Fibroblast of pulmonary artery (primary cell): Measurements from ENCODE around the gene TSHZ2.

ENCODE experiments used
- DNase-seq: peaks from one replicate; pipeline ENCODE4 v3.0.0-alpha.2; 2010; ENCODE audit warnings: low read depth
- H3K4me3 ChIP-seq: replicated peaks from 2 replicates; pipeline ENCODE4 v1.5.1; 2011; ENCODE audit warnings: low read depth, mild to moderate bottlenecking, control low read depth, low read length, moderate library complexity
- TF ChIP-seq, protein P1 (sequence below): IDR thresholded peaks from 2 replicates; pipeline ENCODE4 v1.5.1; 2011; ENCODE audit warnings: mild to moderate bottlenecking, control low read depth, low read length, inconsistent platforms; ENCODE audit errors: missing control alignments

Gene TSHZ2

DNA sequence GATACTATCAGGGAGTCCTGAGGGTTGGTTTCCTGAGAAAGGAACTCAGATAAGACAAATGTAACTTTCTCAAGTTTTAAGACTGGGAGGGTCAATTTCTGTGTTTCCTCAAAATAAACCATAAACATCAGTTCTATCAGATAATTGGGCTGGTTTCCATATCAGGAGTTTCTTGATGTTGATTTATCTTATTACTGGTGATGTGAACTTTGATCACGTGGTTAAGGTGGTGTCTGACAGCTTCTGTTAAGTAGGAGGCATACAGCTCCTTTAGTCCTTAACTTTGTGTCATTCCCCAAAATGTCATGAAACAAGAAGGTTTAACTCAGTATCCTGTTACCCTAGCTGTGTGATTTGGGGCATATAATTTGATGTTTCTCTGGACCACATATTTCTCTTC lies 476.3 kb downstream of the TSHZ2 start:
- H3K4me3 ChIP-seq: no peak overlapping the region
- DNase-seq: no peak
- TF ChIP-seq, protein P1, sequence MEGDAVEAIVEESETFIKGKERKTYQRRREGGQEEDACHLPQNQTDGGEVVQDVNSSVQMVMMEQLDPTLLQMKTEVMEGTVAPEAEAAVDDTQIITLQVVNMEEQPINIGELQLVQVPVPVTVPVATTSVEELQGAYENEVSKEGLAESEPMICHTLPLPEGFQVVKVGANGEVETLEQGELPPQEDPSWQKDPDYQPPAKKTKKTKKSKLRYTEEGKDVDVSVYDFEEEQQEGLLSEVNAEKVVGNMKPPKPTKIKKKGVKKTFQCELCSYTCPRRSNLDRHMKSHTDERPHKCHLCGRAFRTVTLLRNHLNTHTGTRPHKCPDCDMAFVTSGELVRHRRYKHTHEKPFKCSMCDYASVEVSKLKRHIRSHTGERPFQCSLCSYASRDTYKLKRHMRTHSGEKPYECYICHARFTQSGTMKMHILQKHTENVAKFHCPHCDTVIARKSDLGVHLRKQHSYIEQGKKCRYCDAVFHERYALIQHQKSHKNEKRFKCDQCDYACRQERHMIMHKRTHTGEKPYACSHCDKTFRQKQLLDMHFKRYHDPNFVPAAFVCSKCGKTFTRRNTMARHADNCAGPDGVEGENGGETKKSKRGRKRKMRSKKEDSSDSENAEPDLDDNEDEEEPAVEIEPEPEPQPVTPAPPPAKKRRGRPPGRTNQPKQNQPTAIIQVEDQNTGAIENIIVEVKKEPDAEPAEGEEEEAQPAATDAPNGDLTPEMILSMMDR: no peak

DNA sequence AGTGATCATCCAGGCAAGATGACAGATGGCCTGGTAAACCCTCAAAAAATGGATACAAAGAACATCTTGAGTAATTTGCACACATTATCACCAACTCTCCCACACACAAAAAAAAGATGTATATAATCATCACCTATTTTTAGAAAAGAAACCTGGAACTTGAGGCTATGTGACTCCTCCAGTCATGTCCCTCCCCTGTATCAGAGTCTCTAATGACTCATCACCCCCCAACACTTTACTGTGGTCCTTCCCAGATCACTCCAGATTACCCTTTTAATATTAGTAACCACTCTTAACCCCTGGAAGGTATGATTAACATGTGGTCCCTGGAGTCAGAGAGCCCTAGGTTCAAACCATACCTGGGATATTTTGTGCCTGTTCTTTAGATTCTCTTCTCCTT lies 476.7 kb downstream of the TSHZ2 start:
- no peak overlapping the region for H3K4me3 ChIP-seq
- TF ChIP-seq, protein P1: no peak
- no peak for DNase-seq

DNA sequence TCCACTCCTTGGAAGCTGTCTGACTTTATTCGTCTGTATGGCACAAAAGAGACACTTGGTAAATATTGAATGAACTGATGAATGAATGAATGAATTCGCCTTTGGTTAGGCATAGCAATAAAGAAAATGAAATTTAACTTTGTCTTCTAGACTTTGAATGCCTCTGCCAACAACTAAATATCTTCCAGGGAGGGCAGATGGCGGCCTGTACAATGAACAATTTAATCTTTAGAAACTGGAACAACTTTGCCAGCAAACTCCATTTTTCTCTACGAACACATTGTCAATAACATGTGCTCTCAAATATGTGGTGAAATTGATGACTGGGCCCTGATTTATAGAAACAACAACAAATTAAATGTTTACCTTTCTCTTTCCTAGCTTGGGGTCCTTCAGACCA lies 480.9 kb downstream of the TSHZ2 start:
- H3K4me3 ChIP-seq: no peak overlapping the region
- DNase-seq: no peak
- TF ChIP-seq, protein P1: no peak

DNA sequence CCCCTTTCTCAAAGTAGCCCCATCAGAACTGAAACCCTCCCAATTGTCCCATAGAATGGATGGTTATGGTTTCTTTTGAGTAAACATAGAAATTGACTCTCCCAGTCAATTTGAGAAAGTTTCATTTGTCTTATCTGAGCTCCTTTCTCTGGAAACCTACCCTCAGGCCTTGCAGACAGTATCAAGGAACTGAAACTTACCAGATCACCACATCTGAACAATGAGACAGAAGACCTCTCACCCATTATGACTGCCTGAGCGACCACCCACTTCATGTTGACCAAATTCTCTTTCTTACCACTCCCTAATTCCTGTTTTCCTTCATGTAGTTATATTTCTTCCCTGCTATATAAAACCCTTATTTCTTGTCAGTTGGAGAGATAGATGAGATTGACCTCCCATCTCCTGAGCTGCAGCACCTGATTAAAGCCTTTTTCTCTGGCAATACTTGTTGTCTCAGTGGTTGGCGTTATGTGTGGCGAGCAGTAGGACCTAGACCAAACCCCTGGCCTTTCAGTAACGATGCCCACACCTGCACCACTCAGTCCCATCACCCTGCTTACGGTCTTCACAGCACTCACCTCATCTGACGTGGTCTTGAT lies 482.6 kb downstream of the TSHZ2 start:
- no peak overlapping the region for H3K4me3 ChIP-seq
- no peak for DNase-seq
- TF ChIP-seq, protein P1: no peak

DNA sequence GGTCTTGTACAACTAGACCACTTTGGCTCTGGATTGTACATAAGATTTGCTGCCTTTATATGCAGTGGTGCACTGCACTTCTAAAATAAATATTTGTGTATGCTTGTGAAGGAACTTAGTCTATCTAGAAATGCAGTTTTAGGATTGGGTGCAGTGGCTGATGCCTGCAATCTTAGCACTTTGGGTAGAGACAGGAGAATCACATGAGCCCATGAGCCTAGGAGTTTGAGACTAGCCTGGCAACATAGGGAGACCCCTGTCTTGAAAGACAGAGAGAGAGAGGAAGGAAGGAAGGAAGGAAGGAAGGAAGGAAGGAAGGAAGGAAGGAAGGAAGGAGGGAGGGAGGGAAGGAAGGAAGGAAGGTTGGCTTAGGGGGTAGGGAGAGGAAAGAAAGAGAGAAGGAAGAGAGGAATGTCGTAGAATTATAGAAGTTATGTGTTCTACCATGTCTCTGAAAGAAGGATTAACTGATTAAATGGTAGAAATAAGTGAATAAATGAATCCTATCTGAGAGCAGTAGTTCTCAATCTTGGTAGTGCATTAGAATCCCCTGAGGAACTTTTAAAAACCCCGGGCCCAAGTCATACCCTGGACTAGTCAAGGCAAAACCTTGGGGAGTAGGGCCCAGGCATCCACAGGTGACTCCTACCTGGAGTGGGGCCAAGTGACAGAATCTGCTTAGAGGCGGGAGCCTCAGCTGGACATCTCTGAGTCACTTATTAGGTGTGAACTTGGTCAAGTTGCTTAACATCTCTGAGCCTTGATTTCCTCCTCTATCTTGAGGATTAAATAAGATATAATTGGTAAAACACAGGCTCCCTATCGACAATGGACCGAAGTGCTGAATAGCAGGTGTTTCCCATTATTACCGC lies 491.2 kb downstream of the TSHZ2 start:
- no peak for DNase-seq
- H3K4me3 ChIP-seq: no peak overlapping the region
- TF ChIP-seq, protein P1: no peak

DNA sequence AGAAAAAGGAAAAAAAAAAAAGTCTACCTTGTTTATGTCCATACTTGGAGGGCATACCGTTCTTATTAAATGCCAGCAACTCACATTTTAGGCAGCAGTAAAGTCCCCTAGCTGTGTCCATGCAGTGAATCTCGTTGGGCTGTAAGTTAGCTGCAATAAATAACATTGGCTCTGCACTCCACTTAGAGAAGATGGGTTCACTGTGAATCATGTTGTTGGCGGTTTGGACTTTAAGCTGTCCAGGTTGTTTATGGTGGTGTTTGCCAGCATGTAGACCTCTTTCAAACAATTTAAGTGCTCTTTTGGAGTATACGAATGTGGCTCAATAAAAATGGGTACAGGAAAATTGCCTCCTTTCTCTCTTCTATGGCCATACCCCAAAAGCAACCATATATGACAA lies 494.1 kb downstream of the TSHZ2 start:
- H3K4me3 ChIP-seq: no peak overlapping the region
- no peak for DNase-seq
- TF ChIP-seq, protein P1: no peak
